ENCODE data around the gene SOX30.

SOX30 gene

DNA sequence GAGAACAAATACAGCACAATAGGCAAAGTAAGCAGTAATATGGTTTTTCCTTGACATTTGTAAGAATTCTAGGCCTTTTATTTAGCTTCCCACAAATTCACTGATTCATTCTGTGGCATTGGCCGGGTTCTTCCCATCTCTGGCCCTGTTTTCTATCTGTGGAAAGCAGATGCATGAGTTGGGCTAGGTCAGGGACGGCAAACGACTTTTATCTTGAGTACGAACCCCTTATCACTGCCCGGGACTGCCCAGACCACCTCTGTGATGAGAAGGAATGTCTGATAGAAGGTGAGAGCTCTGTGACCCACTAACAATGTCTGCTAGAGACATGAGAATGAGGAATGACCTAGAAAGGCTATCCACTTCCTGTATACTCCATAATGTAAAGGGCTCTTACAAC lies 41.2 kb downstream of the SOX30 start:
- in situ Hi-C loops (cut with MboI; ENCODE audit: low sequenced_read_pairs): no loop called here

DNA sequence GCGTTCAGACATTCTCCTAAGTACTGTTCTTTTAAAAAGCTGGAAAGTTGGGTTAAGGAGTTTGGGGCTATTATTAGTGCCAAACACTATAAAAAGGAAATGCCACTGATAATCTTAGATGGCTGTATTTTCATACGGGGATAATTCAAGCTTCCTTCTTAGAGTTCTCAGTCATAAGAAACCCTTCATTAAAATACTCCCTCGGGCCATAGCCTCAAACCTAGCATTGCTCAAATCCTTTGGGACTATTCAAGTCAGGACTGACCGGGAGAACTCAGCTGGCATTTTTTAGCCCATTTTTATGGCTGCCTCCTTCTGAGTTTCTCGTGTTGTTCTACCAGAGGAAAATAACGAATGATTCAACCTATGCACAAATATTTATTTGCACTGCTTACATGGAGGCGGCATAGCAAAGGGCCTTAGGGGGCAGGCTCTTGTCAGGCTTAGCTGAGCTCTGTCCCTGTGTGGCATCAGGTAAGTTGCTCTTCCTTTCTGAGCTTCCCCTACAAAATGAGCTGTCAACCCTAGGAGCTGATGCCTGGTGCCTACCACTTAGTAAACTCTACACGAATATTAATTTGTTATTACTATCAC lies 43.2 kb downstream of the SOX30 start:
- in situ Hi-C loops (cut with MboI; ENCODE audit: low sequenced_read_pairs): no loop called here

DNA sequence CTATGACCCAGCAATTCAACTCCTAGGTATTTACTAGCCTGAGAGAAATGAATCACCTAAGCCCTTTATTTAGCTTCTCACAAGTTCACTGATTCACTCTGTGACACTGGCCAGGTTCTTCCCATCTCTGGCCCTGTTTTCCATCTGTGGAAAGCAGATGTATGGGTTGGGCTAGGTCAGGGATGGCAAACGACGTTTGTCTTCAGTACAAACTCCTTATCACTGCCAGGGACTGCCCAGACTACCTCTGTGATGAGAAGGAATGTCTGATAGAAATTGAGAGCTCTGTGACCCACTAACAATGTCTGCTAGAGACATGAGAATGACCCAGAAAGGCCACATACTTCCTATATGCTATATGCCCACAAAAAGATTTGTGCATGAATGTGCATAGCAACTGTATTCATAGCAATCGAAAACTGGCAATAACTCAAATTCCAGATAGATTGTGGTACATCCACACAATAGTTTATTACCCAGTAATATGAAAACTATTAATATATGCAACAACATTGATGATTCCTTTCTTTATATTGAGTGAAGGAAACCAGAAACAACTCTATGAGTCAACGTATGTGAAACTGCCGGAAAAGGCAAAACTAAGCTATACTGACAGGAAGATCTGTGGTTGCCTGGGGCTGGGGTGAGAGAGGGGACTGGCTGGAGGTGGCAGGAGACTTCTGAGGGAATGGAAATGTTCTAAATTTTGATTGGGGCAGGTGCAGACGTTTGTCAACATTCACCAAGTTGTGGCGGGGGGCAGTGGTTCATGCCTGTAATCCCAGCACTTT lies 44.7 kb downstream of the SOX30 start:
- in situ Hi-C loops (cut with MboI; ENCODE audit: low sequenced_read_pairs): no loop called here

DNA sequence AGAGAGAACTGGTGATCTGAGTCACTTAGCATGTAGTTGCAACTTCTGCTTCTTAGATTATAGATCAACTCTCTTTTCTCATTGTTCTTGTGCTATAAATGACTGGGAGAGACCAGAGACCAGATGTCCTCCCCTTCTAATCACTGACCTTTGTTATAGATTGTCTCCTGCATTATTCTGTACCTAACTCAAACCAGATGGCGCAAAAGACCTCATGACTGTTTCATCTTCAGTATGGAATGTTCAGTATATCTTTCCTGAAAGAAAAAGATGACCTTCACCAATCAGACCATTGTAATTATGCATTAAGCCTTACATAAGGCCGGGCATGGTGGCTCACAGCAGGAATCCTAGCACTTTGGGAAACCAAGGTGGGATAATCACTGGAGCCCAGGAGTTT lies 46.2 kb downstream of the SOX30 start:
- in situ Hi-C loops (cut with MboI; ENCODE audit: low sequenced_read_pairs): no loop called here

DNA sequence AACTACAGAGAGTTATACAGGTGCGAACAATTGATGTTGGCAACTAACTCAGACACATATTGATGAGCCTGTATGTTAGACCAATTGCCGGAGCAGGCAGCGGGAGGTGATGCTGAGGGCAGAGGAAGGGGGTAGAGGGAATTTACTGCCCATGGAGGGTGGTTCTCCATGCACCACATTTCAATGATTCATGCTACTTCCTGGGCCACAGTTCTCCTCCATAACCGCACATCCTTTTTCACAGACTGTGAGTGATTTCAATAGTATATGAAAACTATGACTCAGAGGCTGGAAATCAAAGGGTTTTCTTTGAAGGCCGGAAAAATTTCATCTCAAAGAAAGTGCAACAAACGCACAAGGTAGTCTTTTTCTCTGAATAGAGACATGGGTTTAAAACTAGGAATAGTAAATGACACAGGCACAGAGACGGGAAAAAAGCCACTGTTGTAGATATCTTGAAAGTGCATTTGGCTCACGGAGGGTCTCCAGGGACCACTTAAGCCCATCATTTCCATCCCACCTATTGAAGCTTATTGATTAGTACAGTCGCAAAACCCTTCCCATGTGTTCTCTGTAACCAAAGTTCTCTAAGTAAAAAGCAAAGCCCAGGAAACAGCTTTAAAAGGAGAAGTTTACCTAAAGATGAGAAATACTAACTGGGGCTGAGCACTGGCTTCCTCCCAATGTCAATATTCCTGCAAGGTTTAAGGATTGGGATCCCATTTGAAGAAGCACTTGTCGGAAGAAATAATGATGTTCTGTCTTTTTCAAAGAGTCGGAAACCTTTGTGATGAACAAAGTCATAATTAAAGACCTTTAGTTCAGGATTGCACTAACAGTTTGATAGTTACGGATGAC lies 48.7 kb downstream of the SOX30 start:
- in situ Hi-C loops (cut with MboI; ENCODE audit: low sequenced_read_pairs): no loop called here

DNA sequence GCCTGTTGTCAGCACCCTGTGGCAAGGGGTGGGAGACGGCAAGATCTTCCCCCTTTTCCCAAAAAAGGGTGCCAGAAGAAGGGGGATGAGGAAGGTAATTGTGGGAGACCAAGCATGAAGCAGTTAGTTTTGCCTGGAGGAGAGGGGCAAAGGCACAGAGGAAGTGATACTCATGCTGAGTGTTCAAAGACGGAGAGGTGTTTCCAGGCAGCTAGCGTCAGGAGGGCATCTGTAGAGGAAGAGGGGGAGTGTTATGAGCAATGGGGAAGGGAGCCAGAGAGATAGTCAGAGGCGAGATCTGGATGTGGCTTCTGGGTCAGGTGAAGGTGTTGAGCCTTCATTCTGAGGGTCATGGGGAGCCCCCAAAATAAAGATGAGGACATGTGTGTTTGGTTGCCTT lies 49.7 kb downstream of the SOX30 start:
- in situ Hi-C loops (cut with MboI; ENCODE audit: low sequenced_read_pairs): no loop called here

DNA sequence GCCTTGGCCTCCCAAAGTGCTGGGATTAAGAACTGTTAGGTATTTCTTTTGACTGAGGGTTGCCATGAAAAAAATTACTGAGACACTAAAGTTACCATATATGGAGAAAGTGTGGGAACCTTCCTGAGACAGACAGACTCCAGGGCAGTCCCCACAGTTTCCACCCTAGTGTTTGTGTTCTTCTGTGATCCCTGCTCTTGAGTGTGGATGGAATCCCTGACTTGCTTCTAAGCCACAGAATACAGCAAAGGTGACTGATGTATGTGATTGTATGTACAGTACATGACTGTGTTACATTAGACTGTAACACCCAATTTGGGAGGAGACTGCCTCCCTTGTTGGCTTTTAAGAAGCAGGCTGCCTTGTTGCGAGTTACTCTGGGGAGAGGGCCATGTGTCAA lies 52.0 kb downstream of the SOX30 start:
- in situ Hi-C loops (cut with MboI; ENCODE audit: low sequenced_read_pairs): no loop called here

DNA sequence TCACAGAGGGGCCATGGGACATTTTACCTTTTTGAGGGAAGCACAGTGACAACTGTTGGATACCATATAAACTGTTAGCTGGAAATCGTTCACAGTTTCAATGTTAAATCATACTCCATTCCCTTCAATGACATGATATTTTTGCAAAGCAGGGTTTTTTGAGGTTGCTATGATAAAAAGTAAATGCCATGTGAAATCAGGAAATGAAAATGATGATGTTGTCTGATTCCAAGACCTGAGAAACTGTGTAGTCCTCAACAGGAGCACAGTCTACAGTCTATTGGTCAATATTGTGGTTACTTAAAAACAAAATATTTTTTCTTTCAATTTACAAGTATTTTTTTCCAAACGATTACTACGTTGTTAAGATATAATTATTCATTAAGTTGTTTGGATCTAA lies 52.7 kb downstream of the SOX30 start:
- in situ Hi-C loops (cut with MboI; ENCODE audit: low sequenced_read_pairs): no loop called here

DNA sequence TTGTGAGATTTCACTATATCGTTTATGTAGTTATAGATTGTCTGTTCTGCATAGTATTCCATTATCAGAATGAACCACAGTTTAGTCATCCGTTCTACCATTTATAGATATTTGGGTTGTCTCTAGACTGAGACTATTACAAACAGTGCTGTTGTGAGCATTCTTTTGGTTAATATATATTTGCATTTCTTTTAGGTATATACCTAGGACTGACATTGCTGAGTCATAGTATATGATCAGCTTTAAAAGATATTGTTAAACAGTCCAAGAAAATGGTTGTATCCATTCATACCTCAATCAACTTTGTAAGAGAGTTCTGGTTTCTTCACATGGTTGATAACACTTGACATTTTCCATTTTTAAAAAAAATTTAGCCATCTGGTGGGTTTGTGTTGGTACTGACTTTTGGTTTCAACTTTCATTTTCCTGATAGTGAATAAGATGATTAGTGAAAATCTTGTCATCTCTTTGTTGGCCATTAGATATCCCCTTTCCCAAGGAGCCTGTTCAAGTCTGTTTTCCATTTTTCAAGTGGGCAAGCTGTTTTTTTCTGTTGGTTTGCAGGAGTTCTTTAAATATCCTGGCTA lies 53.8 kb downstream of the SOX30 start:
- in situ Hi-C loops (cut with MboI; ENCODE audit: low sequenced_read_pairs): no loop called here

DNA sequence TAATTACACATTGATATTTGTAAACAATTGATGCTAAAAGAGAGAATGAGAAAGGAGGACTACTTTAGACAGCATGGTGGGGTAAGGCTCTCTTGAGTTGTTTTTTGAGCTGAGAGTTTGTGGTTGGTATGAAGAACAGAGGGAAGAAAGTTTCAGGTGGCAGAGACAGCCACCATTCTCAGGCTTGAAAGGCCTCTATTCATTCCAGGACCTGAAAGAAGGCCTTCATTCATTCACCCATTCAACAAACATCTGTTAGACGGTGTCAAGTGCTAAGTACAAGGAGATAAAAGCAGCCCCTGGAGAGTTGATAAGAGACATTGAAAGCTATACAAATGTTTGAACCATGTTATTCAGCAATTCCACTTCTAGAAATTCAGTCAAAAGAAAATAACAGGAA lies 55.0 kb downstream of the SOX30 start:
- in situ Hi-C loops (cut with MboI; ENCODE audit: low sequenced_read_pairs): no loop called here

DNA sequence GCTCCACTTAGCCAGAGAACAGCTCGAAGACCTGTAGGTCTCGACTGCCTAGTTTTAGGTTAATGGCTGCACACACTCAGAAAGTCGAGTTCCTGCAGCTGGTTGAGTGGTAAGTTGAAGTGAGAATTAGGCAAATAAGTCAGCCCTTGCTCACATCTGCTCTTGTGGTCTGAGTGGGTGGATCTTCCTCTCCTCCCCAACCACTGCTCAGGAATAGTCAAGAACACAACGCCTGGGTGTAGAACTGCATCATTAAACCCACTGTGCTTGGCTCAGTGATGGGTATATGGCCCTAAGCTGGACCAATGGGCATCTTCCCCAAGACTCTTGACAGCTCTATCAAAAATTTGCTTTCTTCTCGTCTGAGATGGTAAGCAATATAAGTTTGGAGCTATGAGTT lies 55.8 kb downstream of the SOX30 start:
- in situ Hi-C loops (cut with MboI; ENCODE audit: low sequenced_read_pairs): no loop called here

DNA sequence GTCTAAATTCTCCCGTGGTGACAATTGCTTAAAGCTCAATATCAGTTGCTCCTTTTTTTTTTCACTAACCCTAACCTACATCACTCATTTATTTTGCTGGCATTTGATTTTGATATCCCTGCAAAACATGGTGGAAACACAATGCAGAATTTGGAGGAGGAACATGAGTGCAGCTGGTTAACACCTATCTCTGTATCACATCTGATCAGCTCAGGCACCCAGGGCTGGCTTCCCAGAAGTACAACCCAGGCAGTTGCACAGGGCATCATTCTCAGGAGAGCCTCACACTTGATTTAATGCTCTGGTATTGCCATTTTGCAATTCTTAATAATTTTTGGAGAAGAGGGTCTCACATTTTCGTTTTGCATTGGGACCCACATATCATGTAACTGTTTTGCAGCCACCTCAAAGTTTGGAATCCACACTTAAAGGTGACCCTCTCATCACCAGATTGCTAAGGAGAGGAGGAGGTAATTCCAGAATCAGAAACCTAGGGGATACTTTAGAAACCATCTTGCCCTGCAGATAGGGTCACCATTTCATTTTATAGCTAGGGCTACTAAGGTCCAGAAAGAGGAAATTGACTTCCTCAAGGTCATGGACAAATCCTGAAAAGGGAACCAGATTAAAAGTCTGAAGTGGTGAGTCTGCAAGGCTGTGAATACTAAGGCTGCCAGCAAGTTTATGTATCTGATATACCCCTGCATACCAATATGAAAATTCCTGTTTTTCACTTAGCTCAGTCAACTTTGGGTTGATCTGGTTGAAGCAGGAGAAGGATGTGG lies 57.4 kb downstream of the SOX30 start:
- in situ Hi-C loops (cut with MboI; ENCODE audit: low sequenced_read_pairs): no loop called here

DNA sequence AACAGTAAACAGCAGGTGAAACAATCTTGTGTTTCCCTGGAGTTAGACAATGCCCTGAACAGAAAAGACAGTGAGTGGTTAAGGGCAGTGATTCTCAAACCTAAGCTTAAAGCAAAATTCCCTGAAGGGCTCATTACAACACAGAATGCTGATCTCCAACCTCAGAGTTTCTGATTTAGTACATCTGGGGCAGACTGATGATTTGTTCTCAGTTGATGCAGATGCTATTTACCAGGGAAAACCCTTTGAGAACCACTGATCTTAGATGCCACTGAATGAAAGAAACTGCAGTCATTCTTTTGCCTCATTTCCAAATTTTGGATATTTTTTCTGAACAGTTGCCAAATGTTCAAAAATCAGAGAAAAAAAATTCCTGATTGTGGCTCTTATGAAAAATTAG lies 58.0 kb downstream of the SOX30 start:
- in situ Hi-C loops (cut with MboI; ENCODE audit: low sequenced_read_pairs): no loop called here

DNA sequence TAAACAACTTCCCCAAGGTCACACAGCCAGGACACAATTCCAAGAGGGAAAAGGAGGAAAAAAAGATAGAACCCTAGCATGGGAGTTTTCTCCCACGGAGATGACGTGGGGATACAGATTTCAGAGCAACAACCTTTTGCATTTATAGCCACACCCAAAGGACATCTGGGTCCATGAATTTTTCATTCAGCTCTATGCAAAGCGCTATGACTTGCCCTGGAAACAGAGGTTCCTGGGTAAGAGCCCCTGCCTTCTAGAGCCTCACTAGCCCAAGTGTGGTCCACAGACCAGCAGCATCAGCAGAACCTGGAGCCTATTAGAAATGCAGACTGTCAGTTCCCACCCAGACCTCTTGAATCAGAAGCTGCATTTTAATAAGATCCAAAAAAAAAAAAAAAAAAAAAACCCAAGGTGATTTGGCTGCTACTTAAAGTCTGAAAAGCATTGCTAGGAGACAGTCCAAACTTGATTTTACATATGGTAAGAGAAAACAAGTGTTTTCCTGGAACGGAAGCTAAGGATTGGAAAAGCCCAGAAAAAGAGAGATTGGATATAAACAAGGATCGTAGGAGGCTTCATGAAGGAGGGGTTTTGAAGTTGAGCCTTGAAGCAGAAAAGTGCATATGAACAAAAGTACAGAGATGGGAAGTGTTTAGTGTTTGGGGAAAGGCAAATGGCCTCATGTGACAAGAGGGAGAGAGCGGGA lies 59.0 kb downstream of the SOX30 start:
- in situ Hi-C loops (cut with MboI; ENCODE audit: low sequenced_read_pairs): no loop called here

DNA sequence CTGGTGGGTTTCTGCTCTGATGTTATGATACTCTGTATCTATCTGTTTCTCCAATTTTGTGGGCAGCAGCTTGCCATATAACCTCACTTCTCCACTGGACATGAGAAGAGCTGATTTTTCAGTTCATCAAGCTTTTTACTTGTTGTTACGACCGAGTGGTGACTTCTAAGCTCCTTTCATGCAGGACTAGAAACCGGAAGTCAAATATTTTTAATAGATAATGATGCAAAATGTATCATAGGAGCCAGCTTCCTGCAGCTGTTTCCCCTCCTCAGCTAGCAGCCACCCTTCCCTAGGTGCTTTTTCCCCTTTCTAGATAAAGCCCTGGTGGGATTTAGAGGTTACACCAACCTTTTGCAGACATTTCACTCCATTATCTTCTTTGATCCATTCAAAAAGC lies 59.6 kb downstream of the SOX30 start:
- in situ Hi-C loops (cut with MboI; ENCODE audit: low sequenced_read_pairs): no loop called here

DNA sequence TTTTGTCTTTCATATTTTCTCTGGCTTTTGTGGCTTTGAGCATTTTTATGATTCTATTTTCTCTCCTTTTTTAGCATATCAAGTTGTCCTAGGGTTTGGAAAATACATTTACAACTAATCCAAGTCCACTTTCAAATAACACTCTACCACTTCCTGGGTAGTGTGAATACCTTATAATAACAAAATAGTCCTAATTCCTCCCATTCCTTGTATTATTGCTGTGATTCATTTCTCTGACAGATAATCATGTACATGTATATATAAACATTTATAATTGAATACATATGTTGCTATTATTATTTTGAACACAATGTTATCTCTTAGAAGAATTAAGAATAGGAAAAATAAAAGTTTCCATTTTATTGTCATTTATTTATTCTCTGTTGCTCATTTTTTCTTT lies 61.8 kb downstream of the SOX30 start:
- in situ Hi-C loops (cut with MboI; ENCODE audit: low sequenced_read_pairs): no loop called here

DNA sequence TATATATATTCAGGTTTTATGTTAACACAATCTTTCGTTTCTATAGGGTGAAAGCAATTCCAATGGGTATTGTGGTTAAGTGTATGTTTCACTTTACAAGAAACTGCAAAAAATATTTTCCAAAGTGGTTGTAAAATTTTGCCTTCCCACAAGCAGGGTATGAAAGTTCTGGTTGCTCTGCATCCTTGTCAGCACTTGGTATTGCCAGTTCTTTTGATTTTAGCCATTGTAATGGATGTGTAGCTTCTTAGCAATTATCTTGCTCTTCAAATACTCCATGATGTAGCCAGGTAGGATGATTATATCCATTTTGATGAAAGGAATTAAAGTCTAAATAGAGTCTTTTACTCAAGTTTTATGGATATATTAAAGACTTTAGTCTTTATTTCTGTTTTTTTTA lies 67.6 kb downstream of the SOX30 start:
- in situ Hi-C loops (cut with MboI; ENCODE audit: low sequenced_read_pairs): no loop called here

DNA sequence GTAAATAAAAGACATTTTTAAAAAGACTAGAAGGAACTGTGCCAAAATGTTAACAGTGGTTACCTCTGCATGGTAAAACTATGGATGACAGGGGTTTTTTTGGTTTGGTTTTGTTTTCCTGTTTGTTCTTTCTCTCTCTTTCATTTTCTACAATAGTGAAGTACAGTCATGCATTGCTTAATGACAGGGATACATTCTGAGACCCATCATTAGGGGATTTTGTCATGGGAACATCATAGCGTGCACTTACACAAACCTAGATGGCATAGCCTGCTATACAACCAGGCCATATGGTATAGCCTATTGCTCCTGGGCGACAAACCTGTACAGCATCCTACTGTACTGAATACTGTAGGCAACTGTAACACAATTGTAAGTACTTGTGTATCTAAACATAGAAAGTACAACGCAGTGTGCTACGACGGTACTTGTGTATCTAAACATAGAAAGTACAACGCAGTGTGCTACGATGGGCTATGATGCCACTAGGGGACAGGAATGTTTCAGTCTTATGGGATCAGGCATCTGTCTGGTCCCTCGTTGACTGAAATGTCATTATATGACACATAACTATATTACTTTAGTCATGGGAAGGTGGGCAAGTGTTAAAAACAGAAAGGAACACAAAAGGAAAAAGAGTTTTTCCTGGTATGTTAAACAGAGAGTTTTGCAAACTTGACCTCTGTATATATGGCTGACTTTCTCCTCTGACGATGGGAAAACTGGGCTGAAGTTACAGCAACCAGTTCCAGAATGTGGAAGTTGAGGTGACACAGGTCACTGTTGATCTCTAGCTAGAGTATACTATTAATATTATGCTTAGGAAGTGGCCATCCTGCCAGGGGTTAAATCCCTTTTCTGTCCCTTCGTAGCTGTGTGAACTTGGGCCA lies 69.3 kb downstream of the SOX30 start:
- in situ Hi-C loops (cut with MboI; ENCODE audit: low sequenced_read_pairs): no loop called here

DNA sequence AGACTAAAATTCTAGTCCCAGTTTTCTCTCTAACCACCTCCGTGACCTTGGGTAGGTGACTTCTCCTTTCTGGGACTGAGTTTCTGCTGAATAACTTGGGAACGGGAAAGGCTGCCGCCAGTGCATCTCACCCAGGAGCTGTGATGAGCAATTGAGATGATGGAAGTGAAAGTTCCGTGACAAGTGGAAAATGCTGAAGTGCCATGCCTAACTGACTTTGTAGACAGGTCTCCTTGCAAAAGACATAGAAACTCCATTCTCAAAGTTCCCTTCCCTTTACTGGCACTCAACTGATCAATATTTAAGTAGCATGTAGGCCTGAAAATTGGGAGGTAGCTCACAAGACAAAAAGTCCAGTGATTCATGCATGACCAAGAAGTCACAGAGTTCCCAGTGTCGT lies 70.3 kb downstream of the SOX30 start:
- in situ Hi-C loops (cut with MboI; ENCODE audit: low sequenced_read_pairs): no loop called here
